Keratinocyte (primary cell): Measurements from ENCODE around the gene CARS1. TPM values are rescaled to one million over a fixed set of nuclear protein-coding genes. Genes with fewer than 3 reads are reported as not detected.

Experiments used
- DNase-seq: peaks from one replicate; pipeline ENCODE4 v3.0.0-alpha.2; 2011; ENCODE audit warnings: low read depth, missing footprints, low spot score
- FAIRE-seq: peaks from 2 replicates; lab custom pipeline; 2011; peaks lifted over from hg19 to GRCh38; lab: Jason Lieb, UNC
- H2AFZ ChIP-seq: 2 replicates; pipeline ENCODE4 v1.6.0; 2012; ENCODE audit warnings: low read length, control low read depth, inconsistent platforms; ENCODE audit not compliant: control insufficient read depth
- H3K27ac ChIP-seq: 2 replicates; pipeline ENCODE4 v1.5.1; 2011; ENCODE audit warnings: low read length; ENCODE audit not compliant: control insufficient read depth, insufficient read depth
- H3K27me3 ChIP-seq: 3 replicates; pipeline ENCODE4 v1.6.0; 2011; ENCODE audit warnings: low read length; ENCODE audit not compliant: control insufficient read depth, insufficient read depth; ENCODE audit errors: extremely low read depth
- H3K36me3 ChIP-seq, 2 experiments: 2 replicates in 1 of 2; 3 replicates in 1 of 2; pipeline ENCODE4 v1.5.1; 2011; ENCODE audit warnings: low read length in 2 of 2, mild to moderate bottlenecking in 1 of 2; ENCODE audit not compliant: control insufficient read depth in 2 of 2, insufficient read depth in 2 of 2; ENCODE audit errors: extremely low read depth in 1 of 2
- H3K4me1 ChIP-seq: 3 replicates; pipeline ENCODE4 v1.5.1; 2011; ENCODE audit warnings: low read length; ENCODE audit not compliant: control insufficient read depth, insufficient read depth; ENCODE audit errors: extremely low read depth
- H3K4me2 ChIP-seq: 3 replicates; pipeline ENCODE4 v1.6.0; 2011; ENCODE audit warnings: low read depth, low read length; ENCODE audit not compliant: control insufficient read depth, insufficient read depth; ENCODE audit errors: extremely low read depth
- H3K4me3 ChIP-seq, 3 experiments: fragments of 200-600 bp in 1 of 3; sonication (generic) in 1 of 3; 2 replicates in 2 of 3; 3 replicates in 1 of 3; pipeline ENCODE4 v1.5.1; 2011 to 2016; ENCODE audit warnings: low read length in 3 of 3, mild to moderate bottlenecking in 3 of 3, control low read depth in 2 of 3, inconsistent platforms in 1 of 3, low read depth in 1 of 3, mixed read lengths in 1 of 3, mixed run types in 1 of 3, moderate library complexity in 1 of 3; ENCODE audit not compliant: control insufficient read depth in 2 of 3, insufficient read depth in 2 of 3; ENCODE audit errors: extremely low read depth in 1 of 3
- H3K79me2 ChIP-seq: 2 replicates; pipeline ENCODE4 v1.6.0; 2012; ENCODE audit warnings: low read length; ENCODE audit not compliant: control insufficient read depth, insufficient read depth
- H3K9ac ChIP-seq: 3 replicates; pipeline ENCODE4 v1.6.0; 2011; ENCODE audit warnings: low read length; ENCODE audit not compliant: control insufficient read depth, insufficient read depth; ENCODE audit errors: extremely low read depth
- H3K9me1 ChIP-seq: 3 replicates; pipeline ENCODE4 v1.6.0; 2011; ENCODE audit warnings: low read length; ENCODE audit not compliant: control insufficient read depth, insufficient read depth; ENCODE audit errors: extremely low read depth
- H3K9me3 ChIP-seq: 2 replicates; pipeline ENCODE4 v1.5.1; 2012; ENCODE audit warnings: low read depth, low read length; ENCODE audit not compliant: control insufficient read depth
- H4K20me1 ChIP-seq: 3 replicates; pipeline ENCODE4 v1.6.0; 2011; ENCODE audit warnings: low read length; ENCODE audit not compliant: control insufficient read depth, insufficient read depth; ENCODE audit errors: extremely low read depth
- CTCF ChIP-seq, 3 experiments: IDR thresholded peaks in 1 of 3; conservative IDR thresholded peaks in 1 of 3; optimal IDR thresholded peaks in 1 of 3; 2 replicates in 2 of 3; 3 replicates in 1 of 3; pipeline versions ENCODE3 to v1.5.1; 2011; ENCODE audit warnings: low read length in 3 of 3, mild to moderate bottlenecking in 3 of 3, moderate library complexity in 2 of 3, control low read depth in 1 of 3, inconsistent platforms in 1 of 3; ENCODE audit not compliant: insufficient read depth in 2 of 3; ENCODE audit errors: extremely low read depth in 1 of 3
- EZH2 ChIP-seq: IDR thresholded peaks from one replicate; pipeline ENCODE4 v1.6.1; 2012; ENCODE audit warnings: inconsistent platforms, mild to moderate bottlenecking, low read length, moderate library complexity
- dilution Hi-C: fragments of 300-500 bp; cut with MboI; formaldehyde crosslinking; loops from one replicate; pipeline ENCODE4 v1.7.0; 2020; ENCODE audit warnings: low sequenced_read_pairs; ENCODE audit not compliant: extremely low pct_ligation_motif_present
- polyA plus RNA-seq, 5 experiments: library from polyadenylated mRNA; depleted of rRNA in 3 of 5; stranded (reverse) in 3 of 5; stranded (forward) in 1 of 5; unstranded in 1 of 5; fragments of >200 nt; gene quantifications; 1 replicate in 1 of 5; 2 replicates in 3 of 5; 3 replicates in 1 of 5; pipeline versions ENCODE4 v1.2.1 to v1.2.3, GENCODE V29; 2011 to 2012; ENCODE audit warnings: missing spikeins in 2 of 5, low read depth in 1 of 5, low replicate concordance in 1 of 5

Gene CARS1
- polyA plus RNA-seq, 1 donor (not counting 4 experiments of a cell fraction or from before 2014, with no cell fraction given) = 60.7 TPM

GRCh38 chr11:3086671-3087150, 29.5 kb upstream of the CARS1 start:
- no peak for TF ChIP-seq EZH2
- no peak for TF ChIP-seq CTCF (optimal IDR thresholded peaks at IDR 0.05 in 1 of 3, IDR thresholded peaks at IDR 0.05 in 1 of 3, conservative IDR thresholded peaks at IDR 0.05 in 1 of 3; ENCODE audit: extremely low read depth in 1 of 3, insufficient read depth in 2 of 3, low read length in 3 of 3)
- dilution Hi-C loops = no loop called here
- Histone ChIP-seq H3K36me3 (no peaks in the 10 kb centered on the region), H3K9ac (no peak overlapping the region), H3K9me1 (no peaks in the 10 kb centered on the region), H3K4me1 (peaks cover 11% of the 10 kb centered on the region), H4K20me1 (peaks cover 4% of the 10 kb centered on the region), H3K79me2 (no peaks in the 10 kb centered on the region), H3K9me3 (no peaks in the 10 kb centered on the region), H3K4me3 (no peak overlapping the region), H3K4me2 (no peak overlapping the region), H2AFZ (no peak overlapping the region), H3K27me3 (peaks cover 4% of the 10 kb centered on the region), H3K27ac (no peak overlapping the region)
- FAIRE-seq (no peak), DNase-seq (no peak)

GRCh38 chr11:3086114-3086513, 28.9 kb upstream of the CARS1 start:
- Histone ChIP-seq H4K20me1 (no peaks in the 10 kb centered on the region), H3K4me1 (peaks cover 11% of the 10 kb centered on the region), H3K79me2 (no peaks in the 10 kb centered on the region), H2AFZ (no peak overlapping the region), H3K9me1 (no peaks in the 10 kb centered on the region), H3K36me3 (no peaks in the 10 kb centered on the region), H3K4me3 (no peak overlapping the region), H3K9ac (no peak overlapping the region), H3K9me3 (no peaks in the 10 kb centered on the region), H3K4me2 (no peak overlapping the region), H3K27ac (no peak overlapping the region), H3K27me3 (peaks cover 4% of the 10 kb centered on the region)
- dilution Hi-C loops = no loop called here
- no peak for DNase-seq
- TF ChIP-seq CTCF (optimal IDR thresholded peaks at IDR 0.05 in 1 of 3, IDR thresholded peaks at IDR 0.05 in 1 of 3, conservative IDR thresholded peaks at IDR 0.05 in 1 of 3; ENCODE audit: extremely low read depth in 1 of 3, insufficient read depth in 2 of 3, low read length in 3 of 3) = no peak
- TF ChIP-seq EZH2 = no peak
- FAIRE-seq = no peak
